Skeletal muscle satellite cell (primary cell): ENCODE data around the gene STX19.
A peak's percentile ranks its signal among the peaks of the same experiment; 100 is the strongest.
"Not testable (repeated sequence)": the region's sequence is repeated elsewhere in the genome, so short reads cannot be mapped to it uniquely, and the experiment has no call there.

ENCODE experiments used
- H3K27me3 ChIP-seq: 2 replicates; pipeline ENCODE4 v1.7.0; 2013; ENCODE audit warnings: low read length; ENCODE audit not compliant: control insufficient read depth, insufficient read depth
- H3K36me3 ChIP-seq: 2 replicates; pipeline ENCODE4 v1.7.0; 2013; ENCODE audit warnings: mild to moderate bottlenecking, control low read depth, low read length; ENCODE audit not compliant: insufficient read depth
- H3K4me1 ChIP-seq: 2 replicates; pipeline ENCODE4 v1.7.0; 2013; ENCODE audit warnings: low read length; ENCODE audit not compliant: control insufficient read depth, insufficient read depth
- H3K4me2 ChIP-seq: 2 replicates; pipeline ENCODE4 v1.7.0; 2013; ENCODE audit warnings: mild to moderate bottlenecking, low read length
- H3K4me3 ChIP-seq: 2 replicates; pipeline ENCODE4 v1.7.0; 2013; ENCODE audit warnings: low read length
- H3K9ac ChIP-seq: 2 replicates; pipeline ENCODE4 v1.7.0; 2013; ENCODE audit warnings: mild to moderate bottlenecking, low read depth, low read length, moderate library complexity
- H3K9me3 ChIP-seq: replicated peaks from 2 replicates; pipeline ENCODE4 v1.7.0; 2013; ENCODE audit warnings: mild to moderate bottlenecking, control low read depth, low read length

STX19 gene

GRCh38 chr3:94062513-94063404 lies 34.4 kb upstream of the STX19 start, which contains the start of the genes DHFR2 and NSUN3:
DHFR2 (minus strand) TSS chr3:94062916; CDS start chr3:94061511, 1,405 bp downstream.
NSUN3 (plus strand) TSS chr3:94063061; CDS start chr3:94063127, 66 bp downstream.
- Histone ChIP-seq H3K4me2 (peak within 1 kb of the TSS; percentile 82), H3K4me3 (peak within 1 kb of the TSS; percentile 82), H3K9me3 (no peaks in the 10 kb centered on the region), H3K27me3 (no peaks in the 10 kb centered on the region), H3K4me1 (peaks cover 13% of the 10 kb centered on the region), H3K36me3 (peaks cover 8% of the 10 kb centered on the region), H3K9ac (peak within 1 kb of the TSS; percentile 96)

- Histone ChIP-seq H3K27me3 (no peaks in the 10 kb centered on the region), H3K9me3 (no peaks in the 10 kb centered on the region), H3K36me3 (peaks cover 6% of the 10 kb centered on the region), H3K4me1 (peaks cover 13% of the 10 kb centered on the region), H3K4me3 (no peak overlapping the region), H3K9ac (no peak overlapping the region), H3K4me2 (no peak overlapping the region)
These were observed 32.9 kb upstream of the STX19 start for GRCh38 chr3:94061297-94061696.

GRCh38 chr3:94050546-94050945 lies 22.1 kb upstream of the STX19 start:
- Histone ChIP-seq H3K9ac (no peak overlapping the region), H3K9me3 (no peaks in the 10 kb centered on the region), H3K4me1 (no peaks in the 10 kb centered on the region), H3K27me3 (no peaks in the 10 kb centered on the region), H3K4me3 (no peak overlapping the region), H3K4me2 (no peak overlapping the region), H3K36me3 (peaks cover 9% of the 10 kb centered on the region)

- H3K27me3 ChIP-seq: no peaks in the 10 kb centered on the region
- peaks cover 4% of the 10 kb centered on the region for H3K36me3 ChIP-seq
- H3K9ac ChIP-seq: no peak overlapping the region
- no peak overlapping the region for H3K4me3 ChIP-seq
- H3K4me2 ChIP-seq: no peak overlapping the region
- no peaks in the 10 kb centered on the region for H3K9me3 ChIP-seq
- no peaks in the 10 kb centered on the region for H3K4me1 ChIP-seq
These were observed 20.9 kb upstream of the STX19 start for GRCh38 chr3:94049267-94049666.

GRCh38 chr3:94046533-94046932 lies 18.1 kb upstream of the STX19 start:
- H3K27me3 ChIP-seq: no peaks in the 10 kb centered on the region
- no peak overlapping the region for H3K9ac ChIP-seq
- H3K4me3 ChIP-seq: no peak overlapping the region
- no peaks in the 10 kb centered on the region for H3K36me3 ChIP-seq
- H3K4me2 ChIP-seq: no peak overlapping the region
- no peaks in the 10 kb centered on the region for H3K4me1 ChIP-seq
- no peaks in the 10 kb centered on the region for H3K9me3 ChIP-seq

GRCh38 chr3:94044100-94044936 lies 15.9 kb upstream of the STX19 start:
- not testable (repeated sequence) for H3K9ac ChIP-seq

GRCh38 chr3:94043285-94043684 lies 14.9 kb upstream of the STX19 start:
- Histone ChIP-seq H3K4me3 (no peak overlapping the region), H3K36me3 (no peaks in the 10 kb centered on the region), H3K9me3 (no peaks in the 10 kb centered on the region)

More at GRCh38 chr3:94044100-94044936, 15.9 kb upstream of the STX19 start:
- H3K36me3 ChIP-seq, H3K4me2 ChIP-seq, H3K4me3 ChIP-seq, H3K27me3 ChIP-seq, H3K4me1 ChIP-seq, H3K9me3 ChIP-seq: not testable (repeated sequence)

GRCh38 chr3:94036909-94037507 lies 8.6 kb upstream of the STX19 start:
- no peak overlapping the region for H3K9ac ChIP-seq
- no peaks in the 10 kb centered on the region for H3K4me1 ChIP-seq
- no peak overlapping the region for H3K4me2 ChIP-seq
- no peaks in the 10 kb centered on the region for H3K36me3 ChIP-seq
- H3K4me3 ChIP-seq: no peak overlapping the region
- H3K9me3 ChIP-seq: no peaks in the 10 kb centered on the region
- H3K27me3 ChIP-seq: no peaks in the 10 kb centered on the region

More at GRCh38 chr3:94043285-94043684, 14.9 kb upstream of the STX19 start:
- H3K4me2 ChIP-seq: no peak overlapping the region
- H3K4me1 ChIP-seq: no peaks in the 10 kb centered on the region
- no peaks in the 10 kb centered on the region for H3K27me3 ChIP-seq
- no peak overlapping the region for H3K9ac ChIP-seq

- no peak overlapping the region for H3K9ac ChIP-seq
- H3K36me3 ChIP-seq: no peaks in the 10 kb centered on the region
- H3K4me2 ChIP-seq: no peak overlapping the region
- H3K27me3 ChIP-seq: no peaks in the 10 kb centered on the region
- no peak overlapping the region for H3K4me3 ChIP-seq
- H3K9me3 ChIP-seq: no peaks in the 10 kb centered on the region
- peaks cover 4% of the 10 kb centered on the region for H3K4me1 ChIP-seq
These were observed 1.8 kb downstream of the STX19 start for GRCh38 chr3:94026623-94027022.

- H3K27me3 ChIP-seq: no peaks in the 10 kb centered on the region
- H3K9me3 ChIP-seq: no peaks in the 10 kb centered on the region
These were observed 4.0 kb downstream of the STX19 start for GRCh38 chr3:94024385-94024784.

GRCh38 chr3:94020293-94020692 lies 8.1 kb downstream of the STX19 start:
- Histone ChIP-seq H3K9me3 (no peaks in the 10 kb centered on the region), H3K4me1 (peaks cover 4% of the 10 kb centered on the region), H3K27me3 (no peaks in the 10 kb centered on the region), H3K36me3 (no peaks in the 10 kb centered on the region), H3K4me3 (no peak overlapping the region), H3K4me2 (no peak overlapping the region), H3K9ac (no peak overlapping the region)

More at GRCh38 chr3:94024385-94024784, 4.0 kb downstream of the STX19 start:
- no peak overlapping the region for H3K9ac ChIP-seq
- H3K4me3 ChIP-seq: no peak overlapping the region
- H3K4me1 ChIP-seq: peaks cover 4% of the 10 kb centered on the region
- H3K36me3 ChIP-seq: no peaks in the 10 kb centered on the region
- H3K4me2 ChIP-seq: no peak overlapping the region
